LNCAP (cell line): ENCODE measurements around the gene XPR1.

Source experiments
- TF ChIP-seq, protein P1 (sequence below): fragments of 450-650 bp; IDR thresholded peaks from 2 replicates; pipeline ENCODE4 v1.5.1; 2017; ENCODE audit warnings: mild to moderate bottlenecking

Gene XPR1

DNA sequence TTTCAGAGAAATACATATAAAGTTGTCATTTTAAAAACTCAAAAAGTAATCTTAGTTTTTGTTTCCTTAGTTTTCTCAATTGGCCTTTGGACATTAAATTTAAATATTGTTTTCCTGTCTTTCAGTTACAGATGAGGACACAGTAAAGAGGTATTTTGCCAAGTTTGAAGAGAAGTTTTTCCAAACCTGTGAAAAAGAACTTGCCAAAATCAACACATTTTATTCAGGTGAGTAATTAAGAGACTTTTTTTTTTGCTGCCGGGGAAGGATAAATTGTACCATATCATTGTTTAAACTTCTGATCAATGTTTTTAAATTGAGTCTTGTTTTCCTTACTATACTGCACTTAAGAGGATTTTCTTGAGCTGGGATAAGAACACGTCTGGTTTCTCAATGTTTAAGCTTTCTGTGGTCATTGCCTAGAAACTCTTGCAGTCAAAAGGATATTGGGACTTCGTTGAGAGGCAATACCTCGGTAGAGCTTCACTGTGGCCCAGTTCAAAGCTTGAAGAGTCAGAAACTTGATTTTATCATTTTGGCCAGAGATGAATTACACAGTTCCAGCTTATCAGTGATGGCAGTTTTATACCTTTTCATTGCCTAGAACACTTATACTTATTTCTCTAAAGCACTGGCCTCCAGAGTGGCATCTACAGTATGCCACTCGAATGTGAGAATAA, 155.9 kb downstream of the XPR1 start:
- TF ChIP-seq, protein P1, sequence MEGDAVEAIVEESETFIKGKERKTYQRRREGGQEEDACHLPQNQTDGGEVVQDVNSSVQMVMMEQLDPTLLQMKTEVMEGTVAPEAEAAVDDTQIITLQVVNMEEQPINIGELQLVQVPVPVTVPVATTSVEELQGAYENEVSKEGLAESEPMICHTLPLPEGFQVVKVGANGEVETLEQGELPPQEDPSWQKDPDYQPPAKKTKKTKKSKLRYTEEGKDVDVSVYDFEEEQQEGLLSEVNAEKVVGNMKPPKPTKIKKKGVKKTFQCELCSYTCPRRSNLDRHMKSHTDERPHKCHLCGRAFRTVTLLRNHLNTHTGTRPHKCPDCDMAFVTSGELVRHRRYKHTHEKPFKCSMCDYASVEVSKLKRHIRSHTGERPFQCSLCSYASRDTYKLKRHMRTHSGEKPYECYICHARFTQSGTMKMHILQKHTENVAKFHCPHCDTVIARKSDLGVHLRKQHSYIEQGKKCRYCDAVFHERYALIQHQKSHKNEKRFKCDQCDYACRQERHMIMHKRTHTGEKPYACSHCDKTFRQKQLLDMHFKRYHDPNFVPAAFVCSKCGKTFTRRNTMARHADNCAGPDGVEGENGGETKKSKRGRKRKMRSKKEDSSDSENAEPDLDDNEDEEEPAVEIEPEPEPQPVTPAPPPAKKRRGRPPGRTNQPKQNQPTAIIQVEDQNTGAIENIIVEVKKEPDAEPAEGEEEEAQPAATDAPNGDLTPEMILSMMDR, result no peak

DNA sequence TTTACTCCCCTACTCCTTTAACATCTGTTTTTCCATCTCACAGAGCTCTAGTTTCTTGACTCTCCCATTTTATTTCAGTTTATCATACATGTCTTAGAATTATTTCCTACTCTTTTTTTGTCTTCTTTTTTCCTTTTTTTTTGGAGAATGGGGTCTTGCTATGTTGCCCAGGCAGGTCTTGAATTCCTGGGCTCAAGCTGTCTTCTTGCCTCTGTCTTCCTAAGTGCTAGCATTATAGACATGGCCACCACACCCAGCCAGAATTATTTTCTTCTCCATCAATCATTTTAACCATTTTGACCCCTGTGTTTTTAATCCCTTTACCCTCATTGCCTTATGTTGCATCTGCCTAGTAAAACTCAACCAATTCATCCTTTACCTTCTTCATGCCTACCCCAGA, 157.6 kb downstream of the XPR1 start:
- TF ChIP-seq, protein P1, result no peak

DNA sequence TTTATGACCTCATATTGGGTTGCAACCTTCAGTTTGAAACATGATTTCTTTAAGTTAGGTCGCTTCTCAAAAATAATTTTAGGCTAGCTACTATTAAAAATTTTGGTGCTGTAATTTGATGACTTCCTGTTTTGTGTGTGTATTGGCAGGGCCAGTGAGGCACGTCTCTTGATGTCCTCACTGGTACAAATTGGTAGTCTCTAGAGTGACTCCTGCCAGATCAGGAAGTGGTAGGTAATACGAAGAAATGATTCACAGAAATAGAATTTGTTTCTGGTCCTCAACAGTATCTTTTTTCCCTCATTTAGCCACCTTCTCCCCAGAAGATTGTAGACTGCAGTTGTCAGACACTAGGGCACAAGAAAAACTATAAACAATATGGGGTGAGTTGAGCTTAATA, 160.0 kb downstream of the XPR1 start:
- TF ChIP-seq, protein P1, result no peak

DNA sequence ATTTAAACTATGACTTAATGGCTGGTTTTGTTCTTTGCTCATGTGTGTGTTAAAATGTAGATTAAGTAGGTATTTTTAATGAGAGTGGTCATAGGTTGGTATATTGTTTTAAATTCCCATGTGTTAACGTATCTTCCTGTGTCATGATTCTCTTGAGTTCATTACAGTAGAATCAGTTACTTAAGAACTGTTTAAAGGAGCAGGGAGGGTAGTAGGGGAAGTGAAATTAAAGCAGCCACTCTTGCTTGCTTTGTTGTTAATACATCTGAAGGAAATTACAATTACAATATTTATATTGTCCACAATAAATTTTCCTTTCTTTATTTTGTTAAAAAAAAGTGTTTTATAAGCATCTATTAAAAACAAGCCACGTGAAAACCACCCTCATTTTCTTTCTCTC, 161.6 kb downstream of the XPR1 start:
- TF ChIP-seq, protein P1, result no peak

DNA sequence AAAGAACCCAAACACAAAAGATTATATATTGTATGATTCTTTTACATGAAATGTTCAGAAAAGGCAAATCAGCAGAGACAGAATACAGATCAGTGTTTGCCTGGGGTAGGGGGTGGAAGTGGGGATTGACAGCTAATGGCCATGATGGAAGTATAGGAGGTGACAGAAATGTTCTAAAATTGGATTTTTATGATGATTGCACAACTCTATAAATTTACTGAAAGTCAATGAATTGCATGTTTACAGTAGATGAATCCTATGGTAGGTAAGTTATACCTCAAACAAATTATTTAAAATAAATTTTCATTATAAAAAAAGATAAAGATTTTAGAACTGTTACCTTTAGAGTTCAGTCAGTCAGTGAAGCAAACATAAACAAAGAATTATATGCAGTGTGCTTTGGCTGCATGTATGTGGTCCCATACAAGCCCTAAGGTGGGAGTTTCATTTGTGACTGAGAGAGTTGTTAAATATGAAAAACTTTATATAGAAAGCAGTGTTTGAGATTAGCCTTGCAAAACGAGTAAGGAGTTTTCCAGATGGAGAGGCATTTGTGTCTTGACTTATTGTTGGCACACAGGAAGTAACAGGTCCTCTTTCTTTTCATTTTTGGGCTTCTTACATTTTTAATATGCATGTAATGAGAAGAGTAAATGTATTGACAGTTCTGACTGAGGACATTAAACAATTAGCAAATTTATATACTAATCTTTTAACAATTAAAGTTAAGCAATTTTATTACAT, 165.2 kb downstream of the XPR1 start:
- TF ChIP-seq, protein P1, result no peak

DNA sequence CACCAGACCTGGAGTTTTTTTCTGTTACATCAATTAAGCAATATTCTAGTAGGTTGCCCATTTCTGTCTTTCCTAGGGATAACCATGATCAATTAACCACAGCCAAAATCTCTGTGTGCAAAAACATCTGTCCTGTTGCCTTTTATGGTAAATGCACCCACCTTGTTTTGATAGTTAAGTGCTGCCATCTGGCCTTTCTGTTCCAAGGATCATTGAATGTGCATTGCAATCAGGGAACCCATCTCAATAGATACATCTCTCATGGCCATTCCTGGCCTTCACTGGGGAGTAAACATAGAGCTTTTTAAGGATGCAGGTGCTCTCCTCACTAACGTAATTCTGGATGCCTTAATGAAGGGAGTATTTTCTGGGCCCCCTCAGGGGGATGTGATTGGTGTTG, 169.1 kb downstream of the XPR1 start:
- TF ChIP-seq, protein P1, result no peak

DNA sequence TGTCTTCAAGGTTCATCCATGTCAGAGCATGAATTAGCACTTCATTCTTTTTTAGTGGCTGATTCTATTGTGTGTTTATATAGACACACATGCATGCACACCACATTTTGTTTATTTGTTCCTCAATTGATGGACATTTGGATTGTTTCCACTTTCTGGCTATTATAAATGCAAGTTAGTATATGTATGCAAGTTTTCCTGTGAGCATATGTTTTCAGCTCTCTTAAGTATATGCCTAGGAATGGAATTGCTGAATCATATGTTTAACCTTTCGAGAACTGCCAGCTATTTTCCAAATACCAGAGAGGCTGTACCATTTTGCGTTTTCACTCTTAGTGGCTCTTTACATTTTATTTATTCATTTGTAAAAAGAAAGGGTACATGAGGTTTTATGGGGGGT, 171.0 kb downstream of the XPR1 start:
- TF ChIP-seq, protein P1, result no peak
